ENCODE data around the gene S100A1.

DNA sequence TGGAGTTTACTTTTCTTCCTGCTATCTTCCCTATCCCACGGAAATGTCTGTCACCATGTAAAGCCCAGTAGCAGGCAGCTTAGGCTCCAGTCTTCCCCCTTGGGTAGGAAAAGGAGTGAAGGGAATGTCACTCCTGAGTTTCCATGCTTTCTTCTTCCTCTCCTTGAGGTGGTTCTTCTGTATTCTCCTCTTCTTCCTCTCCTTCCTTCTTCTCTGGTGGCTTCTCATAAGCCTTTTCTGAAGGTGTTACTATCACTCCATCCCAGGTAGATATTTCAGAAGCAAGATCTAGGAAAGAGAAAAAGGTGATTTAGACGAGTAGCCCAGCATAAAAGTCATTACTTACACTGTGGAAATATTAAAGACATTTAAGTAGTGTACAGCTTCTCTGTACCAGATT lies 34.0 kb downstream of the S100A1 start:
- TF ChIP-seq, protein P1, sequence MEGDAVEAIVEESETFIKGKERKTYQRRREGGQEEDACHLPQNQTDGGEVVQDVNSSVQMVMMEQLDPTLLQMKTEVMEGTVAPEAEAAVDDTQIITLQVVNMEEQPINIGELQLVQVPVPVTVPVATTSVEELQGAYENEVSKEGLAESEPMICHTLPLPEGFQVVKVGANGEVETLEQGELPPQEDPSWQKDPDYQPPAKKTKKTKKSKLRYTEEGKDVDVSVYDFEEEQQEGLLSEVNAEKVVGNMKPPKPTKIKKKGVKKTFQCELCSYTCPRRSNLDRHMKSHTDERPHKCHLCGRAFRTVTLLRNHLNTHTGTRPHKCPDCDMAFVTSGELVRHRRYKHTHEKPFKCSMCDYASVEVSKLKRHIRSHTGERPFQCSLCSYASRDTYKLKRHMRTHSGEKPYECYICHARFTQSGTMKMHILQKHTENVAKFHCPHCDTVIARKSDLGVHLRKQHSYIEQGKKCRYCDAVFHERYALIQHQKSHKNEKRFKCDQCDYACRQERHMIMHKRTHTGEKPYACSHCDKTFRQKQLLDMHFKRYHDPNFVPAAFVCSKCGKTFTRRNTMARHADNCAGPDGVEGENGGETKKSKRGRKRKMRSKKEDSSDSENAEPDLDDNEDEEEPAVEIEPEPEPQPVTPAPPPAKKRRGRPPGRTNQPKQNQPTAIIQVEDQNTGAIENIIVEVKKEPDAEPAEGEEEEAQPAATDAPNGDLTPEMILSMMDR (IDR thresholded peaks at IDR 0.05; ENCODE audit: low read depth, low read length, poor library complexity, severe bottlenecking), result no peak
- no peak for TF ChIP-seq EZH2phosphoT487 (IDR thresholded peaks at IDR 0.05; ENCODE audit: borderline replicate concordance, low read length)
